GM12878 (cell line): ENCODE measurements around the gene CERT1. TPM values are rescaled to one million over a fixed set of nuclear protein-coding genes. Genes with fewer than 3 reads are reported as not detected.
A peak's percentile ranks its signal among the peaks of the same experiment; 100 is the strongest.

Experiments
- ATAC-seq: fragments of 200-7000 bp; cut with Tn5 transposase; 3 replicates; pipeline ENCODE4 v1.9.1; 2020; ENCODE audit warnings: mild to moderate bottlenecking, moderate library complexity
- BruUV-seq: library from RNA; stranded (reverse); fragments of 400-500 nt; replicated peaks from 2 replicates; lab custom pipeline; 2021; lab: Mats Ljungman, UMichigan
- CTCF ChIA-PET: fragments of 300-600 bp; sonication (Branson Sonifier 250); formaldehyde crosslinking; extraction: SDS; loops from one replicate; lab custom pipeline; 2021; ENCODE audit warnings: inconsistent platforms; lab: Yijun Ruan, JAX
- POLR2A ChIA-PET: fragments of 350-600 bp; formaldehyde crosslinking; extraction: SDS; loops from one replicate; lab custom pipeline; 2021; ENCODE audit warnings: inconsistent platforms; lab: Charles Lee
- RAD21 ChIA-PET: fragments of 300-600 bp; sonication (Branson Sonifier 250); formaldehyde crosslinking; loops from one replicate; lab custom pipeline; 2023; ENCODE audit warnings: antibody characterized with exemption; ENCODE audit not compliant: unreplicated experiment; lab: Charles Lee
- SMC1A ChIA-PET: fragments of 300-600 bp; sonication (Branson Sonifier 250); formaldehyde crosslinking; loops from one replicate; lab custom pipeline; 2023; ENCODE audit not compliant: unreplicated experiment, uncharacterized antibody; lab: Charles Lee
- DNase-seq: peaks from one replicate; pipeline ENCODE4 v3.0.0-alpha.2; 2011; ENCODE audit warnings: low read depth, low spot score
- FAIRE-seq: peaks from 3 replicates; lab custom pipeline; 2011; peaks lifted over from hg19 to GRCh38; lab: Jason Lieb, UNC
- H2AFZ ChIP-seq: 2 replicates; pipeline ENCODE4 v1.6.0; 2011; ENCODE audit warnings: low read depth, low read length, control low read depth; ENCODE audit not compliant: control insufficient read depth
- H3K27ac ChIP-seq: 2 replicates; pipeline ENCODE4 v1.5.1; 2011; ENCODE audit warnings: control low read depth; ENCODE audit not compliant: control insufficient read depth, insufficient read depth
- H3K27me3 ChIP-seq, 2 experiments: replicated peaks in 1 of 2; 2 replicates each; pipeline versions ENCODE4 v1.6.0 to v1.6.1; 2011; ENCODE audit warnings: low read length in 1 of 2; ENCODE audit not compliant: control insufficient read depth in 2 of 2, insufficient read depth in 2 of 2
- H3K36me3 ChIP-seq, 2 experiments: 2 replicates each; pipeline ENCODE4 v1.5.1; 2011; ENCODE audit warnings: low read length in 1 of 2; ENCODE audit not compliant: control insufficient read depth in 2 of 2, insufficient read depth in 2 of 2
- H3K4me1 ChIP-seq: 2 replicates; pipeline ENCODE4 v1.6.1; 2011; ENCODE audit warnings: mild to moderate bottlenecking, low read length, moderate library complexity, mixed read lengths; ENCODE audit not compliant: control insufficient read depth, insufficient read depth
- H3K4me2 ChIP-seq: 2 replicates; pipeline ENCODE4 v1.6.0; 2011; ENCODE audit warnings: control low read depth; ENCODE audit not compliant: control insufficient read depth, insufficient read depth
- H3K4me3 ChIP-seq: fragments of 200-600 bp; sonication (generic); 2 replicates; pipeline ENCODE4 v1.5.1; 2016
- H3K79me2 ChIP-seq: 2 replicates; pipeline ENCODE4 v1.6.0; 2011; ENCODE audit warnings: low read length; ENCODE audit not compliant: control insufficient read depth, insufficient read depth
- H3K9ac ChIP-seq: 2 replicates; pipeline ENCODE4 v1.8.0; 2011; ENCODE audit warnings: low read length, control low read depth, mixed read lengths; ENCODE audit not compliant: control insufficient read depth, insufficient read depth
- H3K9me3 ChIP-seq: replicated peaks from 3 replicates; pipeline ENCODE4 v1.5.1; 2011; ENCODE audit warnings: mild to moderate bottlenecking, low read length; ENCODE audit not compliant: control insufficient read depth, insufficient read depth
- H4K20me1 ChIP-seq: 2 replicates; pipeline ENCODE4 v1.6.0; 2011; ENCODE audit not compliant: control insufficient read depth, insufficient read depth
- BHLHE40 ChIP-seq, 2 experiments: fragments of 450-650 bp in 1 of 2; IDR thresholded peaks; 2 replicates each; pipeline ENCODE4 v1.6.1; 2011 to 2017; ENCODE audit warnings: low read depth in 2 of 2, borderline replicate concordance in 1 of 2, improper control_type of control experiment in 1 of 2, low read length in 1 of 2, mild to moderate bottlenecking in 1 of 2
- NBN ChIP-seq: fragments of 450-650 bp; IDR thresholded peaks from 2 replicates; pipeline ENCODE4 v1.6.1; 2016
- RELB ChIP-seq: fragments of 450-650 bp; IDR thresholded peaks from 2 replicates; pipeline ENCODE4 v1.6.1; 2017; ENCODE audit warnings: low read depth, mild to moderate bottlenecking, moderate library complexity
- SIX5 ChIP-seq: IDR thresholded peaks from 2 replicates; pipeline ENCODE4 v1.6.1; 2011; ENCODE audit warnings: mild to moderate bottlenecking, low read depth, low read length, moderate library complexity; ENCODE audit not compliant: severe bottlenecking
- SMAD1 ChIP-seq: fragments of 450-650 bp; IDR thresholded peaks from 2 replicates; pipeline ENCODE4 v1.6.1; 2018; ENCODE audit warnings: mild to moderate bottlenecking, low read depth; ENCODE audit not compliant: partially characterized antibody
- TCF3 ChIP-seq: IDR thresholded peaks from 2 replicates; pipeline ENCODE4 v1.6.1; 2012; ENCODE audit warnings: low read depth, mild to moderate bottlenecking, low read length, borderline replicate concordance; ENCODE audit not compliant: insufficient read depth
- ZBTB4 ChIP-seq: fragments of 450-650 bp; formaldehyde crosslinking; IDR thresholded peaks from 2 replicates; pipeline ENCODE4 v1.4.0; 2022; ENCODE audit warnings: mild to moderate bottlenecking, moderate library complexity
- ZBTB40 ChIP-seq: fragments of 450-650 bp; IDR thresholded peaks from 2 replicates; pipeline ENCODE4 v1.6.1; 2016; ENCODE audit warnings: mild to moderate bottlenecking, moderate library complexity, borderline replicate concordance
- WGBS: methylation state at CpG from one replicate; pipeline ENCODE4 v1.1.6; 2016; ENCODE audit warnings: low lambda C conversion rate; ENCODE audit not compliant: insufficient replicate concordance, insufficient coverage; ENCODE audit errors: missing lambda C conversion rate; 5-methylcytosine and 5-hydroxymethylcytosine counted together
- in situ Hi-C: fragments of 300-500 bp; cut with MboI; formaldehyde crosslinking; loops from 9 replicates; pipeline ENCODE4 v1.14.3; 2018; ENCODE audit warnings: mixed read lengths
- intact Hi-C: fragments of 100-400 bp; cut with micrococcal nuclease; formaldehyde crosslinking; loops from one replicate; pipeline ENCODE4 v1.14.2; 2022; ENCODE audit not compliant: unreplicated experiment
- polyA plus RNA-seq, 11 experiments: library from polyadenylated mRNA; depleted of rRNA in 4 of 11; unstranded in 6 of 11; stranded (reverse) in 5 of 11; fragments of >200 nt; fragmentation: Nextera tagmentation in 4 of 11; fragmentation: Illumina TruSeq in 1 of 11; extraction: Ambion mirVana in 4 of 11; extraction: Trizol in 1 of 11; gene quantifications; 1 replicate in 1 of 11; 2 replicates in 10 of 11; pipeline versions ENCODE4 v1.2.1 to v1.2.3, GENCODE V29; 2011 to 2016; ENCODE audit warnings: inconsistent platforms in 2 of 11, missing spikeins in 2 of 11, low read depth in 1 of 11
- total RNA-seq, 4 experiments: library from RNA; depleted of rRNA in 3 of 4; stranded (reverse); fragments of >200 nt in 3 of 4; fragmentation: Illumina TruSeq in 1 of 4; extraction: Trizol in 1 of 4; gene quantifications; 2 replicates each; pipeline versions ENCODE4 v1.2.1 to v1.2.3, GENCODE V29; 2013 to 2021

The CERT1 gene
- total and polyA plus RNA-seq, 10 of the 15 experiments (the other 5 are each of a cell fraction or from before 2014, with no cell fraction given): 7.7 to 36.7 (median 25.6) TPM

DNA sequence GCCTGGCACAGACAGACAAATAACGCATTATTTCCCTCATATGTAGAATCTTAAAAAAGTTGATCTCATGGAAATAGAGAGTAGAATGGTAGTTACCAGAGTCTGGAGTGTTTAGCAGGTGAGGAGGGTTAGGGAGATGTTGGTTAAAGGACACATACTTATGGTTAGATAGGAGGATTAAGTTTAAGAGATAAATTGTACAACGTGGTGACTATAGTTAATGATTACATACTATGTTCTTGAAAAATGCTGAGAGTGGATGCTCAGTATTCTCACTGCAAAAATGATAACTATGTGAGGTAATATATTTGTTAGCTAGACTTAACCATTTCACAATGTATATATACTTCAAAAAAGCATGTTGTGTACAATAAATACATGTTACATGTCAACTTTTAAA is 38.0 kb downstream of the CERT1 start:
- H2AFZ ChIP-seq: no peak overlapping the region
- H4K20me1 ChIP-seq: no peaks in the 10 kb centered on the region
- ChIA-PET SMC1A (interaction anchor here (1.7 to 1.8 kb wide), 2 partner anchors 12 to 16 kb away, joined by 4 to 7 read pairs; no protein-coding TSS in a partner anchor), POLR2A (no interaction called here), CTCF (interaction anchor here (0.7 kb wide), 1 partner anchor 8 kb away, joined by 3 read pairs; no protein-coding TSS in a partner anchor), RAD21 (interaction anchor here (1.5 kb wide), 1 partner anchor 12 kb away, joined by 3 read pairs; no protein-coding TSS in a partner anchor)
- BruUV-seq: no TSS peak
- H3K9me3 ChIP-seq: peaks cover 17% of the 10 kb centered on the region
- DNase-seq (no peak), ATAC-seq (peak; percentile 37), FAIRE-seq (no peak)
- 95% methylated on average over 2 of the region's 2 CpGs for WGBS
- H3K27ac ChIP-seq: no peak overlapping the region
- H3K36me3 ChIP-seq: peaks cover 0 to 2% of the 10 kb centered on the region in 2 experiments; a peak in 2 of 4 replicates
- H3K4me2 ChIP-seq: no peak overlapping the region
- TF ChIP-seq ZBTB4 (CRISPR knock-in tag) (no peak), TCF3 (no peak), NBN (no peak), ZBTB40 (no peak), SIX5 (no peak), SMAD1 (no peak), BHLHE40 (IDR thresholded peaks at IDR 0.05; ENCODE audit: borderline replicate concordance in 1 of 2, low read depth in 2 of 2, low read length in 1 of 2) (no peak), RELB (no peak)
- H3K4me3 ChIP-seq: no peak overlapping the region
- no peak overlapping the region for H3K9ac ChIP-seq
- intact Hi-C loops (no loop called here), in situ Hi-C loops (no loop called here)
- H3K4me1 ChIP-seq: no peaks in the 10 kb centered on the region
- no peaks in the 10 kb centered on the region for H3K27me3 ChIP-seq
- H3K79me2 ChIP-seq: peaks cover 38% of the 10 kb centered on the region
